Omental fat pad (tissue), 4 donors: ENCODE results near the gene UPB1. TPM values are rescaled to one million over a fixed set of nuclear protein-coding genes. Genes with fewer than 3 reads are reported as not detected.

Source experiments
- ATAC-seq: fragments of 150-250 bp; one replicate; pipeline ENCODE4 v1.9.1; 2016; ENCODE audit warnings: mild to moderate bottlenecking, moderate library complexity; ENCODE audit not compliant: low FRiP score
- DNase-seq: peaks from one replicate; pipeline ENCODE4 v3.0.0-alpha.2; 2019; ENCODE audit warnings: low spot score
- CTCF ChIP-seq, 3 donors: fragments of 450-650 bp; IDR thresholded peaks; one replicate each; pipeline ENCODE4 v1.5.1; 2016 to 2017; ENCODE audit warnings: antibody characterized with exemption in 3 of 3, mild to moderate bottlenecking in 3 of 3, moderate library complexity in 2 of 3
- total RNA-seq, 4 donors: library from RNA; depleted of rRNA; stranded (reverse); fragments of >200 nt; gene quantifications; one replicate each; pipeline ENCODE4 v1.1.0, GENCODE V29; 2016

UPB1 gene
- 1 to 10 TPM in 1 of 4 donors, under 1 TPM in 1, not detected in 2; 0.13 to 1.9 TPM for total RNA-seq

GRCh38 chr22:24494528-24495364 is at the start of gene UPB1:
Gene UPB1, plus strand, starts transcription at chr22:24495332. Its CDS starts 72 bp downstream, at chr22:24495404.
- peak; percentile 21 for ATAC-seq
- no peak for TF ChIP-seq CTCF (IDR thresholded peaks at IDR 0.05)
- no peak for DNase-seq

GRCh38 chr22:24445481-24446259 is 49.5 kb upstream of the UPB1 start:
- no peak for ATAC-seq

GRCh38 chr22:24446260-24446611 is 48.9 kb upstream of the UPB1 start:
- ATAC-seq (no peak), DNase-seq (no peak)
- TF ChIP-seq CTCF (IDR thresholded peaks at IDR 0.05) = no peak

More at GRCh38 chr22:24445481-24446259, 49.5 kb upstream of the UPB1 start:
- no peak for DNase-seq
- TF ChIP-seq CTCF (IDR thresholded peaks at IDR 0.05) = no peak

GRCh38 chr22:24450610-24451009 is 44.5 kb upstream of the UPB1 start:
- TF ChIP-seq CTCF (IDR thresholded peaks at IDR 0.05) = no peak
- no peak for DNase-seq

GRCh38 chr22:24451162-24451561 is 44.0 kb upstream of the UPB1 start:
- TF ChIP-seq CTCF (IDR thresholded peaks at IDR 0.05) = no peak
- ATAC-seq = no peak
- DNase-seq = no peak

More at GRCh38 chr22:24450610-24451009, 44.5 kb upstream of the UPB1 start:
- ATAC-seq = no peak

GRCh38 chr22:24453853-24454252 is 41.3 kb upstream of the UPB1 start:
- DNase-seq (no peak), ATAC-seq (no peak)
- no peak for TF ChIP-seq CTCF (IDR thresholded peaks at IDR 0.05)
